GM23338 (cell line): ENCODE results near the gene ABHD14A. TPM values are rescaled to one million over a fixed set of nuclear protein-coding genes. Genes with fewer than 3 reads are reported as not detected.

Source experiments
- ATAC-seq: fragments of 200-7000 bp; cut with Tn5 transposase; 3 replicates; pipeline ENCODE4 v1.9.1; 2020
- DNase-seq: peaks from one replicate; pipeline ENCODE4 v3.0.0-alpha.2; 2015; ENCODE audit warnings: low spot score
- H2AFZ ChIP-seq: fragments of 200-600 bp; sonication (generic); 2 replicates; pipeline ENCODE4 v1.8.0; 2016; ENCODE audit warnings: antibody characterized with exemption, mild to moderate bottlenecking, moderate library complexity
- H3F3A ChIP-seq: fragments of 200-600 bp; sonication (generic); replicated peaks from 2 replicates; pipeline ENCODE4 v1.8.0; 2017; ENCODE audit warnings: antibody characterized with exemption, mixed run types, low read depth
- H3K27ac ChIP-seq: fragments of 200-600 bp; sonication (generic); 2 replicates; pipeline ENCODE4 v1.6.1; 2016; ENCODE audit warnings: low read depth
- H3K27me3 ChIP-seq: fragments of 200-600 bp; sonication (generic); 2 replicates; pipeline ENCODE4 v1.8.0; 2016; ENCODE audit warnings: mild to moderate bottlenecking, mixed run types, moderate library complexity; ENCODE audit not compliant: insufficient read depth
- H3K36me3 ChIP-seq: fragments of 200-600 bp; sonication (generic); 2 replicates; pipeline ENCODE4 v1.8.0; 2016; ENCODE audit warnings: mild to moderate bottlenecking; ENCODE audit not compliant: insufficient read depth
- H3K4me1 ChIP-seq: fragments of 200-600 bp; sonication (generic); 2 replicates; pipeline ENCODE4 v1.8.0; 2016; ENCODE audit warnings: mild to moderate bottlenecking, moderate library complexity; ENCODE audit not compliant: insufficient read depth
- H3K4me2 ChIP-seq: fragments of 200-600 bp; sonication (generic); 2 replicates; pipeline ENCODE4 v1.7.1; 2017; ENCODE audit warnings: mixed run types
- H3K4me3 ChIP-seq: fragments of 200-600 bp; sonication (generic); 2 replicates; pipeline ENCODE4 v1.6.1; 2016; ENCODE audit warnings: mixed run types
- H3K79me2 ChIP-seq: fragments of 200-600 bp; sonication (generic); replicated peaks from 2 replicates; pipeline ENCODE4 v1.8.0; 2017; ENCODE audit warnings: mild to moderate bottlenecking; ENCODE audit not compliant: insufficient read depth
- H3K9me2 ChIP-seq: fragments of 200-600 bp; sonication (generic); 2 replicates; pipeline ENCODE4 v1.8.0; 2017; ENCODE audit not compliant: insufficient read depth
- H4K20me1 ChIP-seq: fragments of 200-600 bp; sonication (generic); replicated peaks from 2 replicates; pipeline ENCODE4 v1.8.0; 2017; ENCODE audit warnings: mild to moderate bottlenecking; ENCODE audit not compliant: insufficient read depth
- H3K27ac Mint-ChIP-seq: 2 replicates; pipeline ENCODE4 v1.8.0; 2020; ENCODE audit warnings: inconsistent platforms, mild to moderate bottlenecking, moderate library complexity, mixed read lengths
- H3K27me3 Mint-ChIP-seq: 3 replicates; pipeline ENCODE4 v1.8.0; 2022; ENCODE audit warnings: low read depth, mild to moderate bottlenecking, moderate library complexity, mixed read lengths, inconsistent platforms; ENCODE audit not compliant: insufficient read depth, poor library complexity
- H3K36me3 Mint-ChIP-seq: 3 replicates; pipeline ENCODE4 v1.8.0; 2021; ENCODE audit warnings: low read depth, mild to moderate bottlenecking, inconsistent platforms, moderate library complexity, mixed read lengths
- H3K4me1 Mint-ChIP-seq: 3 replicates; pipeline ENCODE4 v1.8.0; 2020; ENCODE audit warnings: mild to moderate bottlenecking, inconsistent platforms, mixed read lengths
- H3K4me3 Mint-ChIP-seq: 3 replicates; pipeline ENCODE4 v1.8.0; 2021; ENCODE audit warnings: moderate library complexity, mild to moderate bottlenecking, inconsistent platforms, mixed read lengths
- H3K9me3 Mint-ChIP-seq: 3 replicates; pipeline ENCODE4 v1.8.0; 2020; ENCODE audit warnings: moderate library complexity, mild to moderate bottlenecking, inconsistent platforms, mixed read lengths
- CREB1 ChIP-seq: fragments of 250-450 bp; sonication (Bioruptor Pico); IDR thresholded peaks from 2 replicates; pipeline ENCODE4 v1.5.0; 2020; ENCODE audit warnings: low read depth, mild to moderate bottlenecking, moderate library complexity
- CTCF ChIP-seq, 2 experiments: fragments of 200-600 bp in 1 of 2; sonication (generic) in 1 of 2; conservative IDR thresholded peaks; 2 replicates each; pipeline versions ENCODE4 v1.5.1 to v1.6.1; 2016 to 2017; ENCODE audit warnings: antibody characterized with exemption in 2 of 2, low read depth in 2 of 2, mild to moderate bottlenecking in 2 of 2, moderate library complexity in 1 of 2
- JUNB ChIP-seq: IDR thresholded peaks from one replicate; pipeline ENCODE4 v1.6.1; 2016; ENCODE audit warnings: antibody characterized with exemption; ENCODE audit not compliant: unreplicated experiment
- POLR2AphosphoS5 ChIP-seq: IDR thresholded peaks from 2 replicates; pipeline ENCODE4 v1.6.1; 2016; ENCODE audit warnings: antibody characterized with exemption, low read depth
- STAT1 ChIP-seq: IDR thresholded peaks from one replicate; pipeline ENCODE4 v1.6.1; 2016; ENCODE audit warnings: antibody characterized with exemption; ENCODE audit not compliant: unreplicated experiment
- ZNF114 ChIP-seq: fragments of 250-450 bp; sonication (Bioruptor Pico); IDR thresholded peaks from 2 replicates; pipeline ENCODE4 v1.5.0; 2020; ENCODE audit warnings: mild to moderate bottlenecking, moderate library complexity
- ZNF331 ChIP-seq: fragments of 250-450 bp; sonication (Bioruptor Pico); IDR thresholded peaks from 2 replicates; pipeline ENCODE4 v1.5.0; 2020; ENCODE audit warnings: low read depth, mild to moderate bottlenecking, moderate library complexity
- polyA plus RNA-seq: library from polyadenylated mRNA; unstranded; fragments of >200 nt; fragmentation: Nextera tagmentation; extraction: Ambion mirVana; gene quantifications from 2 replicates; pipeline ENCODE4 v1.2.1, GENCODE V29; 2016
- total RNA-seq: library from RNA; depleted of rRNA; stranded (reverse); fragments of >200 nt; shearing (Covaris generic); gene quantifications from 2 replicates; pipeline ENCODE4 v1.2.3, GENCODE V29; 2014
- TF ChIP-seq, protein P1 (sequence below): fragments of 250-450 bp; sonication (Bioruptor Pico); IDR thresholded peaks from 2 replicates; pipeline ENCODE4 v1.5.0; 2020; ENCODE audit warnings: mild to moderate bottlenecking, moderate library complexity

ABHD14A gene
- total and polyA plus RNA-seq, 2 experiments from 2014 or later, result 7.8 to 12.7 TPM

DNA sequence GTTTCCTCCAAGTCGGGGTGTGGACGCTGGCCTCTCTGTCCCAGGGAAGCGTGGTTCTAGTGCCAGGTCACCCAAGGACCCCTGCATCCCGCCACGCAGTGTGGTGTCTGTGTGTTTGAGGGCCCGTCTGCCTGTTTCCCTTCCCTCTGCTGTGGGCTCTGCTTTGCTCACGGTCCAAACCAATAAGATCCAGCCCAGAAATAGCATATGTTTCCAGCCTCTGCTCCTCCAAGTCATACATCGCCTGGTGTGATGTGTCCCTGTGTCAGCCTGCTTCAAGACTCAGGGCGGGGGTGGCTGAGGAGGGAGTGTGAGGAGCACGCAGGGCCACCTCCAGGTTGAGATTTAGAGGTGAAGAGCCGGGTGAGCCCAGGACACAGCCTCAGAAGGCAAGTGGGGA, 42.7 kb downstream of the ABHD14A start (continued):
- TF ChIP-seq, protein P1, sequence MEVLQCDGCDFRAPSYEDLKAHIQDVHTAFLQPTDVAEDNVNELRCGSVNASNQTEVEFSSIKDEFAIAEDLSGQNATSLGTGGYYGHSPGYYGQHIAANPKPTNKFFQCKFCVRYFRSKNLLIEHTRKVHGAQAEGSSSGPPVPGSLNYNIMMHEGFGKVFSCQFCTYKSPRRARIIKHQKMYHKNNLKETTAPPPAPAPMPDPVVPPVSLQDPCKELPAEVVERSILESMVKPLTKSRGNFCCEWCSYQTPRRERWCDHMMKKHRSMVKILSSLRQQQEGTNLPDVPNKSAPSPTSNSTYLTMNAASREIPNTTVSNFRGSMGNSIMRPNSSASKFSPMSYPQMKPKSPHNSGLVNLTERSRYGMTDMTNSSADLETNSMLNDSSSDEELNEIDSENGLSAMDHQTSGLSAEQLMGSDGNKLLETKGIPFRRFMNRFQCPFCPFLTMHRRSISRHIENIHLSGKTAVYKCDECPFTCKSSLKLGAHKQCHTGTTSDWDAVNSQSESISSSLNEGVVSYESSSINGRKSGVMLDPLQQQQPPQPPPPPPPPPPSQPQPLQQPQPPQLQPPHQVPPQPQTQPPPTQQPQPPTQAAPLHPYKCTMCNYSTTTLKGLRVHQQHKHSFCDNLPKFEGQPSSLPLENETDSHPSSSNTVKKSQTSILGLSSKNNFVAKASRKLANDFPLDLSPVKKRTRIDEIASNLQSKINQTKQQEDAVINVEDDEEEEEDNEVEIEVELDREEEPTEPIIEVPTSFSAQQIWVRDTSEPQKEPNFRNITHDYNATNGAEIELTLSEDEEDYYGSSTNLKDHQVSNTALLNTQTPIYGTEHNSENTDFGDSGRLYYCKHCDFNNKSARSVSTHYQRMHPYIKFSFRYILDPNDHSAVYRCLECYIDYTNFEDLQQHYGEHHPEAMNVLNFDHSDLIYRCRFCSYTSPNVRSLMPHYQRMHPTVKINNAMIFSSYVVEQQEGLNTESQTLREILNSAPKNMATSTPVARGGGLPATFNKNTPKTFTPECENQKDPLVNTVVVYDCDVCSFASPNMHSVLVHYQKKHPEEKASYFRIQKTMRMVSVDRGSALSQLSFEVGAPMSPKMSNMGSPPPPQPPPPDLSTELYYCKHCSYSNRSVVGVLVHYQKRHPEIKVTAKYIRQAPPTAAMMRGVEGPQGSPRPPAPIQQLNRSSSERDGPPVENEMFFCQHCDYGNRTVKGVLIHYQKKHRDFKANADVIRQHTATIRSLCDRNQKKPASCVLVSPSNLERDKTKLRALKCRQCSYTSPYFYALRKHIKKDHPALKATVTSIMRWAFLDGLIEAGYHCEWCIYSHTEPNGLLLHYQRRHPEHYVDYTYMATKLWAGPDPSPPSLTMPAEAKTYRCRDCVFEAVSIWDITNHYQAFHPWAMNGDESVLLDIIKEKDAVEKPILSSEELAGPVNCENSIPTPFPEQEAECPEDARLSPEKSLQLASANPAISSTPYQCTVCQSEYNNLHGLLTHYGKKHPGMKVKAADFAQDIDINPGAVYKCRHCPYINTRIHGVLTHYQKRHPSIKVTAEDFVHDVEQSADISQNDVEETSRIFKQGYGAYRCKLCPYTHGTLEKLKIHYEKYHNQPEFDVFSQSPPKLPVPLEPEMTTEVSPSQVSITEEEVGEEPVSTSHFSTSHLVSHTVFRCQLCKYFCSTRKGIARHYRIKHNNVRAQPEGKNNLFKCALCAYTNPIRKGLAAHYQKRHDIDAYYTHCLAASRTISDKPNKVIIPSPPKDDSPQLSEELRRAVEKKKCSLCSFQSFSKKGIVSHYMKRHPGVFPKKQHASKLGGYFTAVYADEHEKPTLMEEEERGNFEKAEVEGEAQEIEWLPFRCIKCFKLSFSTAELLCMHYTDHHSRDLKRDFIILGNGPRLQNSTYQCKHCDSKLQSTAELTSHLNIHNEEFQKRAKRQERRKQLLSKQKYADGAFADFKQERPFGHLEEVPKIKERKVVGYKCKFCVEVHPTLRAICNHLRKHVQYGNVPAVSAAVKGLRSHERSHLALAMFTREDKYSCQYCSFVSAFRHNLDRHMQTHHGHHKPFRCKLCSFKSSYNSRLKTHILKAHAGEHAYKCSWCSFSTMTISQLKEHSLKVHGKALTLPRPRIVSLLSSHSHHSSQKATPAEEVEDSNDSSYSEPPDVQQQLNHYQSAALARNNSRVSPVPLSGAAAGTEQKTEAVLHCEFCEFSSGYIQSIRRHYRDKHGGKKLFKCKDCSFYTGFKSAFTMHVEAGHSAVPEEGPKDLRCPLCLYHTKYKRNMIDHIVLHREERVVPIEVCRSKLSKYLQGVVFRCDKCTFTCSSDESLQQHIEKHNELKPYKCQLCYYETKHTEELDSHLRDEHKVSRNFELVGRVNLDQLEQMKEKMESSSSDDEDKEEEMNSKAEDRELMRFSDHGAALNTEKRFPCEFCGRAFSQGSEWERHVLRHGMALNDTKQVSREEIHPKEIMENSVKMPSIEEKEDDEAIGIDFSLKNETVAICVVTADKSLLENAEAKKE, result no peak
- TF ChIP-seq CREB1 (CRISPR knock-in tag) (no peak), POLR2AphosphoS5 (no peak), ZNF331 (no peak)

DNA sequence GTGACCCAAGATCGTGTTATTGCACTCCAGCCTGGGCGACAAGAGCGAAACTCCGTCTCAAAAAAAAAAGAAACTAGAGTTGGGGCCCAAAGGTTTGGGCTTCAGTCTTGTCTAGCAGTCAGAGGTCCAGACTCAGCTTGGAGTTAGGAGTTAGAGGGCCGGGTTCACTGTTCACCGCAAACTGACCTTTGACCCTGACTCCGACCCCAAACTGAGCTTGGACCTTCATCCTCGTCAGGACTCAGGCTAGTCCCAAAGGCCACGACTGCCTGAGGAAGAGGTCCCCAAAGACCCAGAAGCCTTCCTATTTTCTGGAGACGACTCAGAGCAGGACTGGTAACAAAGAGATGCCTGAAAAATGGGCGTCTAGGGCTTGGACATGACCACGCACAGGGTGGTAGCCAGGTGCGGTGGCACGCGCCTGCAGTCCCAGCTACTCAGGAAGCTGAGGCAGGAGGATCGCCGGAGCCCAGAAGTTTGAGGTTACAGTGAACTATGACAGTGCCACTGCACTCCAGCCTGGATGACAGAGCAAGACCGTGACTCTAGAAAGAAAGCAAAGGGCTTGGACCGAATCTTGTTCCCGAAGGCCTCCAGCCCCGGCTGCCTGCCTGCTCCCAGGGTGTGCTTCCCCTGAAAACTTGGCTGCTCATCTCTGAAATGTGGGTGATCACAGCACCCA, 43.6 kb downstream of the ABHD14A start:
- H3K27me3 ChIP-seq, result no peaks in the 10 kb centered on the region

More for the DNA sequence above, 43.6 kb downstream of the ABHD14A start:
- no peaks in the 10 kb centered on the region for H3F3A ChIP-seq
- no peak overlapping the region for H3K4me3 ChIP-seq
- H3K36me3 Mint-ChIP-seq, result no peaks in the 10 kb centered on the region
- H3K79me2 ChIP-seq, result no peaks in the 10 kb centered on the region
- no peaks in the 10 kb centered on the region for H3K9me3 Mint-ChIP-seq
- no peak overlapping the region for H3K4me3 Mint-ChIP-seq
- no peaks in the 10 kb centered on the region for H3K36me3 ChIP-seq
- no peak overlapping the region for H3K27ac ChIP-seq
- DNase-seq, result no peak
- ATAC-seq, result no peak
- H4K20me1 ChIP-seq, result no peaks in the 10 kb centered on the region
- H3K27me3 Mint-ChIP-seq, result peaks cover 16% of the 10 kb centered on the region
- no peak overlapping the region for H2AFZ ChIP-seq
- no peak overlapping the region for H3K4me2 ChIP-seq
- peaks cover 18% of the 10 kb centered on the region for H3K4me1 Mint-ChIP-seq
- no peaks in the 10 kb centered on the region for H3K9me2 ChIP-seq
- H3K27ac Mint-ChIP-seq, result no peak overlapping the region
- no peak for TF ChIP-seq STAT1
- no peak for TF ChIP-seq JUNB
- no peak for TF ChIP-seq CTCF (conservative IDR thresholded peaks at IDR 0.05; ENCODE audit: low read depth in 2 of 2)
- TF ChIP-seq ZNF114 (CRISPR knock-in tag), result no peak
- peaks cover 3% of the 10 kb centered on the region; the same call in 1 of the 2 replicates for H3K4me1 ChIP-seq
